ENCODE measurements around the gene GNE. TPM values are rescaled to one million over a fixed set of nuclear protein-coding genes. Genes with fewer than 3 reads are reported as not detected.
"Not testable (repeated sequence)": the region's sequence is repeated elsewhere in the genome, so short reads cannot be mapped to it uniquely, and the experiment has no call there.

GNE gene
- total RNA-seq, 4 donors from 2014 or later = 11.0 to 18.5 (median 13.9) TPM

- DNase-seq (no peak), ATAC-seq (no peak)
- no peak for TF ChIP-seq CTCF (IDR thresholded peaks at IDR 0.05 in 4 of 5, conservative IDR thresholded peaks at IDR 0.05 in 1 of 5)
- no peak for TF ChIP-seq POLR2A (IDR thresholded peaks at IDR 0.05)
- in situ Hi-C loops (cut with MboI; ENCODE audit: low sequenced_read_pairs in 4 of 4) = no loop called here
- Histone ChIP-seq H3K36me3 (no peaks in the 10 kb centered on the region), H3K4me3 (no peak overlapping the region), H3K9me3 (no peaks in the 10 kb centered on the region), H3K4me1 (peaks cover 0 to 4% of the 10 kb centered on the region in 2 donors), H3K27me3 (no peaks in the 10 kb centered on the region), H3K27ac (no peak overlapping the region)
- intact Hi-C loops (cut with DNase I; ENCODE audit: low total_unique reads) = no loop called here
Measured at GRCh38 chr9:36275060-36275459, 16.8 kb upstream of the GNE start.

- DNase-seq; in situ Hi-C loops (cut with MboI; ENCODE audit: low sequenced_read_pairs in 4 of 4); intact Hi-C loops (cut with DNase I; ENCODE audit: low total_unique reads); H3K4me1 ChIP-seq; ATAC-seq; H3K36me3 ChIP-seq; H3K27ac ChIP-seq; H3K9me3 ChIP-seq; H3K27me3 ChIP-seq; H3K4me3 ChIP-seq: not testable (repeated sequence)
Measured at GRCh38 chr9:36273354-36273753, 15.1 kb upstream of the GNE start.

GRCh38 chr9:36268007-36268427 is 9.8 kb upstream of the GNE start:
- intact Hi-C loops (cut with DNase I; ENCODE audit: low total_unique reads) = no loop called here
- Histone ChIP-seq H3K4me3 (no peak overlapping the region), H3K4me1 (no peaks in the 10 kb centered on the region), H3K27ac (no peak overlapping the region), H3K36me3 (no peaks in the 10 kb centered on the region), H3K27me3 (no peaks in the 10 kb centered on the region), H3K9me3 (no peaks in the 10 kb centered on the region)
- in situ Hi-C loops (cut with MboI; ENCODE audit: low sequenced_read_pairs in 4 of 4) = no loop called here
- DNase-seq = no peak
- ATAC-seq = no peak
- TF ChIP-seq CTCF (IDR thresholded peaks at IDR 0.05 in 4 of 5, conservative IDR thresholded peaks at IDR 0.05 in 1 of 5) = no peak
- TF ChIP-seq POLR2A (IDR thresholded peaks at IDR 0.05) = no peak

GRCh38 chr9:36264896-36265295 is 6.6 kb upstream of the GNE start:
- H3K36me3 ChIP-seq = no peaks in the 10 kb centered on the region
- no peaks in the 10 kb centered on the region for H3K9me3 ChIP-seq
- DNase-seq = no peak
- no peak overlapping the region for H3K27ac ChIP-seq
- no peaks in the 10 kb centered on the region for H3K4me1 ChIP-seq
- intact Hi-C loops (cut with DNase I; ENCODE audit: low total_unique reads) (no loop called here), in situ Hi-C loops (cut with MboI; ENCODE audit: low sequenced_read_pairs in 4 of 4) (no loop called here)
- no peak overlapping the region for H3K4me3 ChIP-seq
- TF ChIP-seq POLR2A (IDR thresholded peaks at IDR 0.05) (no peak), CTCF (IDR thresholded peaks at IDR 0.05 in 4 of 5, conservative IDR thresholded peaks at IDR 0.05 in 1 of 5) (no peak)
- ATAC-seq = no peak
- H3K27me3 ChIP-seq = no peaks in the 10 kb centered on the region

GRCh38 chr9:36263683-36264082 is 5.4 kb upstream of the GNE start:
- intact Hi-C loops (cut with DNase I; ENCODE audit: low total_unique reads) = no loop called here
- ATAC-seq (no peak), DNase-seq (no peak)
- H3K9me3 ChIP-seq = no peaks in the 10 kb centered on the region
- H3K4me3 ChIP-seq = no peak overlapping the region
- H3K27me3 ChIP-seq = no peaks in the 10 kb centered on the region
- TF ChIP-seq CTCF (IDR thresholded peaks at IDR 0.05 in 4 of 5, conservative IDR thresholded peaks at IDR 0.05 in 1 of 5) (no peak), POLR2A (IDR thresholded peaks at IDR 0.05) (no peak)
- in situ Hi-C loops (cut with MboI; ENCODE audit: low sequenced_read_pairs in 4 of 4) = no loop called here
- H3K27ac ChIP-seq = no peak overlapping the region
- H3K36me3 ChIP-seq = no peaks in the 10 kb centered on the region
- peaks cover 0 to 5% of the 10 kb centered on the region in 2 donors for H3K4me1 ChIP-seq
